Measurements from ENCODE around the gene NR2C2.

DNA sequence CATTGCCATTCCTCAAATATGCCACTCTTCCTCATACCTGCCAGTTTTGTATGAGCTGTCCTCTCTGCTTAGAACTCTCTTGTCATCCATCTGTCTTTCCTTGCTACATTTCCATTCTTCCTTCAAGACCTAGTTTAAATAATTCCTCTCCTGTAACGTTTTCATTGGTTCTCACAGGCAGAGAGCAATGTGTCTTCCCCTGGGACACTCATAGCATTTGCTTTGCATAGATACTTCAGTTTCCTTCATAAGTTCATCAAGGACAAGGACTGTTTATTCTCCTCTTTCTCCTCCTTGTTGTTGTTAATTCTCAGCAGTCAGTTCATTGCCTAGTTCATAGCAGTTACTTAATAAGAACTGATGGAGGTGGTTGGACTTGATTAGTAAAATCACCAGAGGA lies 10.5 kb downstream of the NR2C2 start:
- no peak for TF ChIP-seq USF1 (CRISPR knock-in tag; IDR thresholded peaks at IDR 0.05)
- TF ChIP-seq, protein P1, sequence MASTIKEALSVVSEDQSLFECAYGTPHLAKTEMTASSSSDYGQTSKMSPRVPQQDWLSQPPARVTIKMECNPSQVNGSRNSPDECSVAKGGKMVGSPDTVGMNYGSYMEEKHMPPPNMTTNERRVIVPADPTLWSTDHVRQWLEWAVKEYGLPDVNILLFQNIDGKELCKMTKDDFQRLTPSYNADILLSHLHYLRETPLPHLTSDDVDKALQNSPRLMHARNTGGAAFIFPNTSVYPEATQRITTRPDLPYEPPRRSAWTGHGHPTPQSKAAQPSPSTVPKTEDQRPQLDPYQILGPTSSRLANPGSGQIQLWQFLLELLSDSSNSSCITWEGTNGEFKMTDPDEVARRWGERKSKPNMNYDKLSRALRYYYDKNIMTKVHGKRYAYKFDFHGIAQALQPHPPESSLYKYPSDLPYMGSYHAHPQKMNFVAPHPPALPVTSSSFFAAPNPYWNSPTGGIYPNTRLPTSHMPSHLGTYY (CRISPR knock-in tag; IDR thresholded peaks at IDR 0.05): no peak
- no peak for TF ChIP-seq ZNF263 (CRISPR knock-in tag; IDR thresholded peaks at IDR 0.05; ENCODE audit: low read depth)
- TF ChIP-seq CTCF (IDR thresholded peaks at IDR 0.05): no peak
- TF ChIP-seq MLX (CRISPR knock-in tag; IDR thresholded peaks at IDR 0.05): no peak
- TF ChIP-seq, protein P2, sequence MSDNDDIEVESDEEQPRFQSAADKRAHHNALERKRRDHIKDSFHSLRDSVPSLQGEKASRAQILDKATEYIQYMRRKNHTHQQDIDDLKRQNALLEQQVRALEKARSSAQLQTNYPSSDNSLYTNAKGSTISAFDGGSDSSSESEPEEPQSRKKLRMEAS (CRISPR knock-in tag; IDR thresholded peaks at IDR 0.05): no peak
